GM18951 (cell line): ENCODE measurements around the gene HPSE2.
"Not testable (repeated sequence)": the region's sequence is repeated elsewhere in the genome, so short reads cannot be mapped to it uniquely, and the experiment has no call there.

ENCODE experiments used
- POLR2A ChIP-seq: IDR thresholded peaks from 4 replicates; pipeline ENCODE4 v1.6.1; 2011; ENCODE audit warnings: mild to moderate bottlenecking; ENCODE audit not compliant: insufficient read length, insufficient read depth; ENCODE audit errors: extremely low read depth
- in situ Hi-C: fragments of 300-500 bp; cut with MboI; formaldehyde crosslinking; loops from one replicate; pipeline ENCODE4 v1.12.0; 2022; ENCODE audit warnings: low sequenced_read_pairs, mixed read lengths, inconsistent platforms; ENCODE audit not compliant: unreplicated experiment

The HPSE2 gene

DNA sequence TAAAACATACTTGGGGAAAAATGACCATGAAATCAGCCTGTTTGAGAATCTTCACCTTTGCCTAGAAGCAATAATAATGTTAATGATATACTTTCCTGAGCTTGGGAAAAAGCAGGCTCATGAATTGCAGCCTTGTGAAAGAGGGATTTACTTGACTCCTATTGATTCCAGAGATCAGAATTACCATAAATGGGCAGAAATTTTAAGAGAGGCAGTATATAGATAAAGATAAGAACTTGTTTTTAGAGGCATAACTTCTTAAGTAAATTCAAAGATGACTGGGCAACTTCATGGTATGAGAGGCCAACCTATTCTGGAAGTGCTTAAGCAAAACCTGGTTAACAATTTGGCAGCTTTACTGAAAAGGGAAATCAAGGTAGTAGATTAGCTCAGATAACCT, 225.4 kb downstream of the HPSE2 start:
- TF ChIP-seq POLR2A, result no peak
- in situ Hi-C loops, result no loop called here

DNA sequence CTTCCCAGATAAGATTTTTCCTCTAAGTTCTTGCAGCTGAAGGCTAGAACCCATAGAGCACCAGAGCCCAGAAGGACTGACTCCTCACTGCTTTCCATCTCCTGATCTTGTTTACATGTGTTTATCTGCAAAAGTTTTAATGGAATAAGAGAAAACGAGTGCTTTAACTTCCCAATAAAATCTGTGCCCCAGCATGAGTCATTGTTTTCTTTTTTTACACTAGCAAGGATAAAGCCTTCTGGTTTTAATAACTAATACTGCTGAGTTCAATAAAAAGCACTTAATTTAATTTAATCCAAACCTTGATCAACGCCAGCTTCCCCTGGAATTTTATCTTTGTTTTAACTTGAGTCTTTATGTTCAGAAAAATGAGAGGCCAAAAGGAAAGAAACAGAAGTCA, 227.6 kb downstream of the HPSE2 start:
- TF ChIP-seq POLR2A, result no peak
- in situ Hi-C loops, result no loop called here

DNA sequence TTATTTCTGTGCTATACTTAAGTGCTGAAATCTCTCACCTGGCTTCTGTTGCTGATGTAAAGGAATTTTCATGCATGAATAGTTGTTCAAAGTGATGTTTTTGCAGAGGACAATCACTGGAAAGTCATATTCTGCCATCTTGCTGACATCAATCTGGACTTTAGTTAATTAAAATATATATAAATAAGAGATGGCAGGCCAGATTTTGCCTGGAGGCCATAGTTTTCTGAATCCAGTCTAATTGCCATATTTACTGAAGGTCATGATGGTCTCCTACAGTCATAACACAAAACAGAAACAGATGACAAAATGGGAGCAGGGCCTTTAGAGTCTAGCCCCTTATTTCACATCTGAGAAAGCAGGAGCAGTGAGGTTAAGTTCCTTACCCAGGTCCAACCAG, 228.2 kb downstream of the HPSE2 start:
- TF ChIP-seq POLR2A, result no peak
- in situ Hi-C loops, result no loop called here

DNA sequence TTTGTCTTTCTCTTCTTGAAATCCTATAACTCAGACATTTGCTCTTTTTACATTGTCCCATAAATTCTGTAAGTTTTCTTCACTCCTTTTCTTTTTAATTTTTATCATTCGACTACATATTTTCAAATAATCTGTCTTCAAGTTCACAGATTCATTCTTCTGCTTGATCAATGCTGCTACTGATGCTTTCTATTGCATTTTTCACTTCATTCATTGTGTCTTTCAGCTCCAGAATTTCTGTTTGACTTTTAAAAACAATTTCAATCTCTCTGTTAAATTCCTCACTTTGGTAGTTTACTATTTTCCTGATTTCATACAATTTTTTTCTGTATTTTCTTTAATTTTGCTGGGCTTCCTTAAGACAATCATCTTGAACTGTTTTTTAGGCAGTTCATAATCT, 230.4 kb downstream of the HPSE2 start:
- TF ChIP-seq POLR2A, result no peak
- in situ Hi-C loops, result no loop called here

DNA sequence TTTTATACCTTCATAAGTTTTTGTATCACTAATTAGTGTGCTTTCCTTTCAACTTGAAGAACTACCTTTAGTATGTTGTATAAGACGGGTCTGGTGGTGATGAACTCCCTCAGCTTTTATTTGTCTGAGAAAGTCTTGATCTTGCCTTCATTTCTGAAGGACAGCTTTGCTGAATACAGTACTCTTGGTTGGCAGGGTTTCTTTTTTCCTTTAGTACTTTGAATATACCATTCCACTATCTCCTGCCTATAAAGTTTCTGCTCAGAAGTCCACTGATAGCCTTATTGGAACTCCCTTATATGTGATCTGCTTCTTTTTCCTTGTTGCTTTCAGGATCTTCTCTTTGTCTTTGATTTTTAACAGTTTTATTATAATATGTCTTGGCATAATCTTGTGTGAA, 230.9 kb downstream of the HPSE2 start:
- in situ Hi-C loops, result no loop called here
- no peak for TF ChIP-seq POLR2A

DNA sequence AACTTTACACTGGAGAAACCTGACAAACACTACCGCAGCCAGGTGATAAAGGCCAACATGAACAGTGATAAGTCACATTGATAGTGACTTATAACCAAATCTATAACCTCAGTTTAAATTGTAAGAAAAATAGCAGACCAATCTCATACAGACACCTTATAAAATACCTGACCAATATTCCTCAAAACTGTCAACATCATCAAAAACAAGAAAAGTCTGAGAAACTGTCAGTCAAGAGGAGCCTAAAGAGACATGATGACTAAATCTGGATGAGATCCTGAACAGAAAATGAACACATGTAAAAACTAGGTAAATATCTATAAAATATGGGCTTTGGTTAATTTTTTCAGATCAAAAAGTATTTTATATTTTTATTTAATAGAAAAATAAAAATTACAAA, 233.3 kb downstream of the HPSE2 start:
- no peak for TF ChIP-seq POLR2A
- in situ Hi-C loops, result no loop called here

DNA sequence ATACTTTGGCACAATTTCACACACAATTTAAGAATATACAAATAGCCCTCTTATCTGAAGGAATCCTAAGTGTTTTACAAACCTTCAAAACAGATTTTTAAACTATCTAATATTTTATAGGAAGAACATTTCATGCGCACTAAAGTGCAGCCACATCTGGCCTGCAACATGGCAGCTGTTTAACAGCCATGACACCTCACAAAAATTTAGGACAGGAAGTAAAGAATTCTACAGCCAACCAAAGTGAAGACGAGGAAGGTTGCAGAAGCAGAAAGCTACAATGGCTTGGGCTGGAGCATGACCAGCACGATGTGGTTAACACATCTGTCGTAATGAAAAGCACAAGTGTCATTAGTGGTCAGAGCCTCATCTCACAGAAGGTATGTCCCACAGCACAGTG, 238.1 kb downstream of the HPSE2 start:
- no peak for TF ChIP-seq POLR2A
- in situ Hi-C loops, result no loop called here

DNA sequence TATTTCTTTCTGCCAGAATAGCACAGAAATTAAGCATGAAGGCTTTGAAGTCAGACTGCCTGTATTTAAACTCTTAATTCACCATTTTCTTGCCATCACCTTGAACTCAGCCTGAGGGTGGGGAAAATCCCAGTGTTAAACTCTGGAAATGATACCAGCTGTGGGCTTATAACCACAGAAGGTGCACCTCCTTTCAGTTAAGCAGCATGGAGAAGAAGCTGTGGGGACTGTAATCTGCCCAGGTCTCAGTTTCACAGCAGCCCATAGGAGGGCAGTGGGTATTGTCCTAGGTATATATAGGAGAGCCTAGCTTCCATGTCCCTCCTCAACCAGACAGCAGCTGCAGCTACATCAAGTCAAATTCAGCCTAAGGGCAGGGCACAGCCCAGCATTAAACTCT, 241.6 kb downstream of the HPSE2 start:
- in situ Hi-C loops, result no loop called here
- TF ChIP-seq POLR2A, result no peak

DNA sequence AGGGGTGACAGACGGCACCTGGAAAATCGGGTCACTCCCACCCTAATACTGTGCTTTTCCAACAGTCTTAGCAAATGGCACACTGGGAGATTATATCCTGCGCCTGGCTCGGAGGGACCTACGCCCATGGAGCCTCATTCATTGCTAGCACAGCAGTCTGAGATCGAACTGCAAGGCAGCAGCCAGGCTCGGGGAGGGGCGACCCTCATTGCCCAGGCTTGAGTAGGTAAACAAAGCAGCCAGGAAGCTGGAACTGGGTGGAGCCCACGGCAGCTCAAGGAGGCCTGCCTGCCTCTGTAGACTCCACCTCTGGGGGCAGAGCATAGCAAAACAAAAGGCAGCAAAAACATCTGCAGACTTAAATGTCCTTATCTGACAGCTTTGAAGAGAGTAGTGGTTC, 251.9 kb downstream of the HPSE2 start:
- in situ Hi-C loops, result not testable (repeated sequence)

DNA sequence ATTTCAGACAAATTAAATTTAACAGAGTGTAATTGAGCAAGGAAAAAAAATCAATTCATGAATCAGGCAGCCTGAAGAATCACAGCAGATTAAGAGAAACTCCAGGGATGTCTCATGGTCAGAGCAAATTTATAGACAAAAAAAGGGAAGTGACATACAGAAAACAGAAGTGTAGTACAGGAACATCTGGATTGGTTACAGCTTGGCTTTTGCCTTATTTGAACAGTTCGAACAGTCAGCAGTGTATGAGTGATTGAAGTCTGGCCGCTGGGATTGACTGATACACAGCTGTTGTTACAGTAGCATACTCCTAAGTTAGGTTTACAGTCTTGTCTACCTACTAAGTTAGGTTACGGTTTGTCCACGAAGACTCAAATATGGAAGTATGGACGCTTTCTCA, 255.3 kb downstream of the HPSE2 start:
- TF ChIP-seq POLR2A, result no peak
- in situ Hi-C loops, result no loop called here

DNA sequence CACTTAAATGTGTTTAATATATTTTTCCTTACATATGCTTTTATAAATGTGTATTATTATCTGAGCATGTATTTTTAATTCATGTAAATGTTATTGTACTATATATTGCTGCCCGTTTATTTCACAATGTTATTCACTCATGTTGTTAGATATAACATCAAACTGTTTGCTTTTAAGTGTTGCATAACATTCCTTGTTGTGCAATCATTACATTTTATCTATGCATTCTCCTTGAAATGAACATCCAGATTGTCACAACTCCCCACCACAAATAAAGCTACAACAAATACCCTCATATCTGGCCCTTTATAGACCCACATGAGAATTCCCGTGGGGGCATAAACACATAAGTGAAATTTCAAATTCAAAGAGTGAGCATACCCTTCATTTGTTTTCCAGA, 264.2 kb downstream of the HPSE2 start:
- TF ChIP-seq POLR2A, result no peak
- in situ Hi-C loops, result no loop called here

DNA sequence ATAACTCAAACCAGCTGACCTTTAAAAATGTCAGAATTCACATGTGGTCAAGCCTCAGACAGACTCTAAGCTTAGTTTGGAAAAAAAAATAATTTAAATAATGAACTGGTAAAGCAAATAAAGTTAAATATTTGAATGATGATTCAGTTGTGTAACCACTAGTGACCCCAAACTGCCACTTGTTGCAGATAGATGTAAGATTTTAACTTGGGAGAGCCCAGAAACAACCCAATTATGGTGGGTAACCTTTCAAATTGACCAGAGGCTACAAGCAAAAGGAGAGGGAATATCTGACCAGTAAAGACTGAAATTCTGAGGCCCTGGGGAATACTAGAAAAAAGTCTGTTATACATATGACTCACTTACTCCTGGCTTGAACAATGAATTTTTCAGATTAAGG, 268.1 kb downstream of the HPSE2 start:
- in situ Hi-C loops, result no loop called here
- no peak for TF ChIP-seq POLR2A

DNA sequence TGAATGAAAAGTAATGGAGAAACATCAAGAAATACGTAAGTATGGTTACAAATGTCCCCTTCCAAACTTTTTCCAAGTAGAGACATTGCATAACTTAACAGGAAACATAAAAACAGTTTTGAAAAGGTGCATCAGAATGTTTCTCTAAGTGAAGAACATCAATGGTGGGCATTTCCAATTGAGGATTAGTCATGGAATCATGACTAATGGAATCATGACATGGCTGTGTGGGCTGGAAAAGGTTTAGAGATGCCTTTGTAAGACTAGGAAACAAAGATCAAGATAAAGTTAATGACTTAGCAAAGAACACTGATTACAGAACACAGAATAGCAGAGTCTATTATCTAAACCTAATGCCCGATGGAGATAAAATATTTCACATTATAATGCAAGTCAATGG, 272.0 kb downstream of the HPSE2 start:
- no peak for TF ChIP-seq POLR2A
- in situ Hi-C loops, result no loop called here

DNA sequence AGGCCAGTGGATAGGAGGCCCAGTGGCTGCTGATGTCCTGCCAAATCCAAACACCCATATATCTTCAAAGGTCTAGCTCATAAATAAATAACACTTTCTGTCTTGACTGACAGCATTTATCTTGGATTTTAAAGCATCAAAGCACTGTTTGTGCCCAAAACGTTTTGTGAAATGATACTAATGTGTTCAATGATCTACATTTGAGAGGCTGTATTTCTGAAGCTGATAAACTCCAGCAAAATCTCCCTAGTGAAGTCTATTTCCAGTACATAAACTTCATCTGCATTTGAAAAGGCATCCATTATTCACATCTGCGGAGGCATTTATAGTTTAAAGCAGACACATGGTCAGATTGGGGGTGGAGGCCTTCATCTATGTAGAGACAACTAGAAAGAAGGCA, 276.3 kb downstream of the HPSE2 start:
- no peak for TF ChIP-seq POLR2A
- in situ Hi-C loops, result no loop called here

DNA sequence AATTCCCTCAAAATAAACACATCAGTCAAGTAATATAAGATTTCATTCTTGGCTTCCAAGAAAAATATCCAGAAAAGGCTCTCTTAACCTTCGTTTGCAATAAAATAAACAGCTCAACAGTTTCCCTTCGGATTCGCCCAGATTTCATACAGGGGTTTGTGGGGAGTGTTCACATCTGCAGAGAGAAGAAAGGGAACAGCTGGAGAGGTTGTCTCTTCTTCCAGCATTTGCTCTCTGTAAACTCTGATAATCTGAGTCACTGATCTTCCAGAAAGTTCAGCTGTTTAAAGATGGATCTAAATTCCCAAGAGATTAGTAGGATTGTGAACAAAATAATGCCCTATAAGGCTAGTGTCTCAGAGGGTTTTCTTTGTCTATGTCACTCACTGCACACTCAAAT, 277.9 kb downstream of the HPSE2 start:
- in situ Hi-C loops, result no loop called here
- TF ChIP-seq POLR2A, result no peak
